ENCODE measurements around the gene TTBK2. TPM values are rescaled to one million over a fixed set of nuclear protein-coding genes. Genes with fewer than 3 reads are reported as not detected.
"Not testable (repeated sequence)": the region's sequence is repeated elsewhere in the genome, so short reads cannot be mapped to it uniquely, and the experiment has no call there.

The TTBK2 gene
- total RNA-seq, 2 experiments from 2014 or later = 9.7 to 10.5 TPM

GRCh38 chr15:42903388-42904324 is 16.9 kb downstream of the TTBK2 start:
- ATAC-seq (no peak), DNase-seq (no peak)
- Mint-ChIP-seq H3K9me3 (ENCODE audit: low read depth) (no peaks in the 10 kb centered on the region), H3K4me3 (no peak overlapping the region), H3K27ac (no peak overlapping the region), H3K36me3 (ENCODE audit: low read depth) (peaks cover 3% of the 10 kb centered on the region), H3K27me3 (no peaks in the 10 kb centered on the region), H3K4me1 (peaks cover 2% of the 10 kb centered on the region)
- intact Hi-C loops (cut with DNase I, micrococcal nuclease) = no loop called here
- ChIA-PET CTCF (interaction anchor here (0.6 to 1.2 kb wide), 2 partner anchors 23 to 321 kb away, joined by 3 read pairs; no protein-coding TSS in a partner anchor), POLR2A (no interaction called here)

GRCh38 chr15:42893911-42894310 is 26.7 kb downstream of the TTBK2 start:
- H3K27ac Mint-ChIP-seq; H3K36me3 Mint-ChIP-seq (ENCODE audit: low read depth); CTCF ChIA-PET; H3K4me1 Mint-ChIP-seq; intact Hi-C loops (cut with DNase I, micrococcal nuclease); DNase-seq; POLR2A ChIA-PET; H3K27me3 Mint-ChIP-seq; H3K4me3 Mint-ChIP-seq; H3K9me3 Mint-ChIP-seq (ENCODE audit: low read depth); ATAC-seq: not testable (repeated sequence)

- CTCF ChIA-PET = no interaction called here
These were observed 29.0 kb downstream of the TTBK2 start for GRCh38 chr15:42891569-42891968.

GRCh38 chr15:42890161-42890913 is 30.2 kb downstream of the TTBK2 start:
- ATAC-seq (no peak), DNase-seq (no peak)
- Mint-ChIP-seq H3K27ac (no peak overlapping the region), H3K4me3 (no peak overlapping the region), H3K36me3 (ENCODE audit: low read depth) (peaks cover 13% of the 10 kb centered on the region), H3K4me1 (peaks cover 5% of the 10 kb centered on the region), H3K9me3 (ENCODE audit: low read depth) (peaks cover 18% of the 10 kb centered on the region), H3K27me3 (no peaks in the 10 kb centered on the region)
- intact Hi-C loops (cut with DNase I, micrococcal nuclease) = no loop called here
- ChIA-PET POLR2A (no interaction called here), CTCF (interaction anchor here (1.6 kb wide), 1 partner anchor 30 kb away, joined by 4 read pairs; no protein-coding TSS in a partner anchor)

More at GRCh38 chr15:42891569-42891968, 29.0 kb downstream of the TTBK2 start:
- peaks cover 8% of the 10 kb centered on the region for H3K9me3 Mint-ChIP-seq (ENCODE audit: low read depth)
- no peaks in the 10 kb centered on the region for H3K27me3 Mint-ChIP-seq
- POLR2A ChIA-PET = no interaction called here
- no peak overlapping the region for H3K27ac Mint-ChIP-seq
- DNase-seq = no peak
- peak; percentile 39 for ATAC-seq
- peaks cover 5% of the 10 kb centered on the region for H3K4me1 Mint-ChIP-seq
- intact Hi-C loops (cut with DNase I, micrococcal nuclease) = no loop called here
- H3K36me3 Mint-ChIP-seq (ENCODE audit: low read depth) = peaks cover 10% of the 10 kb centered on the region
- H3K4me3 Mint-ChIP-seq = no peak overlapping the region

GRCh38 chr15:42887384-42887783 is 33.2 kb downstream of the TTBK2 start:
- H3K27me3 Mint-ChIP-seq; POLR2A ChIA-PET; ATAC-seq; H3K27ac Mint-ChIP-seq; DNase-seq; H3K4me3 Mint-ChIP-seq; H3K4me1 Mint-ChIP-seq; intact Hi-C loops (cut with DNase I, micrococcal nuclease); CTCF ChIA-PET: not testable (repeated sequence)
- H3K9me3 Mint-ChIP-seq (ENCODE audit: low read depth) = peaks cover 21% of the 10 kb centered on the region
- H3K36me3 Mint-ChIP-seq (ENCODE audit: low read depth) = peaks cover 12% of the 10 kb centered on the region

GRCh38 chr15:42880121-42880520 is 40.5 kb downstream of the TTBK2 start:
- Mint-ChIP-seq H3K4me3 (no peak overlapping the region), H3K4me1 (peaks cover 2% of the 10 kb centered on the region), H3K27ac (no peak overlapping the region), H3K9me3 (ENCODE audit: low read depth) (peaks cover 9% of the 10 kb centered on the region), H3K36me3 (ENCODE audit: low read depth) (peaks cover 7% of the 10 kb centered on the region), H3K27me3 (no peaks in the 10 kb centered on the region)
- POLR2A ChIA-PET = no interaction called here
- intact Hi-C loops (cut with DNase I, micrococcal nuclease) = no loop called here
- no peak for ATAC-seq
- no peak for DNase-seq
- CTCF ChIA-PET = no interaction called here

- ChIA-PET CTCF (no interaction called here), POLR2A (interaction anchor here (0.6 kb wide), 1 partner anchor 8 kb away, joined by 3 read pairs; no protein-coding TSS in a partner anchor)
- H3K27ac Mint-ChIP-seq = no peak overlapping the region
- H3K36me3 Mint-ChIP-seq (ENCODE audit: low read depth) = peaks cover 5% of the 10 kb centered on the region
- H3K27me3 Mint-ChIP-seq = no peaks in the 10 kb centered on the region
- no peak for DNase-seq
- no peak for ATAC-seq
- H3K9me3 Mint-ChIP-seq (ENCODE audit: low read depth) = peaks cover 4% of the 10 kb centered on the region
- intact Hi-C loops (cut with DNase I, micrococcal nuclease) = no loop called here
- peaks cover 2% of the 10 kb centered on the region for H3K4me1 Mint-ChIP-seq
- H3K4me3 Mint-ChIP-seq = no peak overlapping the region
These were observed 41.1 kb downstream of the TTBK2 start for GRCh38 chr15:42879443-42879842.

- no peaks in the 10 kb centered on the region for H3K27me3 Mint-ChIP-seq
- H3K4me1 Mint-ChIP-seq = peaks cover 2% of the 10 kb centered on the region
- H3K27ac Mint-ChIP-seq = no peak overlapping the region
- ATAC-seq = no peak
- H3K36me3 Mint-ChIP-seq (ENCODE audit: low read depth) = no peaks in the 10 kb centered on the region
- intact Hi-C loops (cut with DNase I, micrococcal nuclease) = no loop called here
- no peaks in the 10 kb centered on the region for H3K9me3 Mint-ChIP-seq (ENCODE audit: low read depth)
- ChIA-PET CTCF (no interaction called here), POLR2A (no interaction called here)
- no peak overlapping the region for H3K4me3 Mint-ChIP-seq
- DNase-seq = no peak
These were observed 44.4 kb downstream of the TTBK2 start for GRCh38 chr15:42876224-42876623.

- Mint-ChIP-seq H3K27ac (no peak overlapping the region), H3K27me3 (no peaks in the 10 kb centered on the region), H3K36me3 (ENCODE audit: low read depth) (peaks cover 13% of the 10 kb centered on the region), H3K4me1 (no peaks in the 10 kb centered on the region), H3K9me3 (ENCODE audit: low read depth) (no peaks in the 10 kb centered on the region), H3K4me3 (no peak overlapping the region)
- CTCF ChIA-PET = interaction anchor here (0.7 kb wide), 1 partner anchor 1277 kb away, joined by 3 read pairs; no protein-coding TSS in a partner anchor
- no peak for ATAC-seq
- no peak for DNase-seq
- POLR2A ChIA-PET = no interaction called here
- intact Hi-C loops (cut with DNase I, micrococcal nuclease) = no loop called here
These were observed 51.9 kb downstream of the TTBK2 start for GRCh38 chr15:42868683-42869082.

- intact Hi-C loops (cut with DNase I, micrococcal nuclease) = no loop called here
- Mint-ChIP-seq H3K27me3 (no peaks in the 10 kb centered on the region), H3K4me1 (no peaks in the 10 kb centered on the region), H3K4me3 (no peak overlapping the region), H3K27ac (no peak overlapping the region), H3K9me3 (ENCODE audit: low read depth) (no peaks in the 10 kb centered on the region), H3K36me3 (ENCODE audit: low read depth) (peaks cover 24% of the 10 kb centered on the region)
- CTCF ChIA-PET = no interaction called here
- POLR2A ChIA-PET = no interaction called here
- ATAC-seq = no peak
- DNase-seq = no peak
These were observed 56.9 kb downstream of the TTBK2 start for GRCh38 chr15:42863572-42864239.

GRCh38 chr15:42858999-42859789 is 61.4 kb downstream of the TTBK2 start:
- Mint-ChIP-seq H3K4me1 (no peaks in the 10 kb centered on the region), H3K9me3 (ENCODE audit: low read depth) (no peaks in the 10 kb centered on the region), H3K27ac (no peak overlapping the region), H3K27me3 (no peaks in the 10 kb centered on the region), H3K36me3 (ENCODE audit: low read depth) (peaks cover 23% of the 10 kb centered on the region), H3K4me3 (no peak overlapping the region)
- intact Hi-C loops (cut with DNase I, micrococcal nuclease) = no loop called here
- CTCF ChIA-PET = no interaction called here
- DNase-seq = no peak
- POLR2A ChIA-PET = no interaction called here
- no peak for ATAC-seq

All from activated CD4-positive, alpha-beta T cell treated with anti-CD3 and anti-CD28 coated beads for 36 hours (primary cell).